Stimulated activated CD4-positive, alpha-beta T cell treated with anti-CD3 and anti-CD28 coated beads, TNF-alpha, amount 100 ng/mL, for 4 hours (primary cell): ENCODE data around the gene MRGPRX2.

Experiments used
- DNase-seq, 3 experiments: peaks; one replicate each; pipeline ENCODE4 v3.0.0-alpha.2; 2020; ENCODE audit warnings: low read depth in 3 of 3

Gene MRGPRX2

DNA sequence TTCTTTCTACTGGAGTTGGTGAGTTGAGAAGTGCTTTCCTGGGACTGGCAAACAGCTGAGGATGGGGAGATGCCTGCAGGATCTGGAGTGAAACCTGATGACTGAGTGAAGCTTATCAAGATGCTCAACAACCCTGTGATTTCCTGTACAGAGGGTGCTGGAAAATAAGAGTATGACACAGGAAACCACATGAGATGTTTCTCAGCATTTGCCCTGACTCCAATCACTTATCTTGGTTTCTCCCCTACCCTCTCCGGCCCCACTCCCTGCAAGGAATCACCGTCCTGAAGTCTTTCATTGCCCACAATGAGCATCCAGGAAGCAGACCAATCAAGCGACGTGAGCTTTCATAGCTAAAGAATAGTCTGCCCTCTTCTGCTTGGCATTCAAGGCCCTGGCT lies at the start of gene MRGPRX2:
MRGPRX2 (minus strand) TSS at position 89 of the 400 bp plus-strand sequence. CDS start 4,315 bp downstream, outside the sequence.
- DNase-seq: no peak

DNA sequence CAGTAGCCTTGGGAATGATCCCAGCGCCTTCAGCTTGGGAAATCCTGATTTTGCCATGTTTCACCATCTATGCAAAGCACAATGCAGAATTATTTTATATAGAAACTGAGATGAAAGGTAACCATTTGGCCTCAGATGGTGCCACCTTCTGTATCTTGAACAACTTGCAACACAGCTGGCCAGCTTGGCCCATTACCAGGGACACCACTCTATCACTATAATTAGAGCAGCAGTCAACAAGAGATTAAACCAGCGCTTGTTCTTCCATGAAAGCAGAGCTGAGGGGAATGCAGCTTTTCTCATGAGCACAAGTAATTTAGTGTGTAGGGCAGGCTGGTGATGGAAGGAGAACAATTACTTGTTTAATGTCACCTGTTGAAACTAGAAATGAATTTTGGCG lies 49.8 kb upstream of the MRGPRX2 start:
- no peak for DNase-seq

DNA sequence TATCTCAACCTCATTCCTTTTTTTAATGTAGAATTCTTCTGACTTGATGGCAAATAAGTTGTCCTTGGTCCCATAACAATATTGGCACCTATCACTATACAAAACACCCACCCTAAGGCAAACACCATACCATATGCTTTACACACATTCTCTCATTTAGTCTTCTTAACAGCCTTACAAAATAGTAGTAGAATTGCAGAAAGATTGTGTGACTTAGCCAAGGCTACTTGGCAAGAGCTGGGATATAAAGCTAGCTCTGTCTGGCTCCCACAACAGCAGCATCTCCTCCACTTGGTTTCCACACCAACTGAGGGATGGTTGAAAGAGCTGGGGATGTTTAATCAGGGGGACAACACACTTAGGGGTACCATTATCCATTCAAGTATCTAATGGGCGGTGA lies 46.6 kb upstream of the MRGPRX2 start:
- no peak for DNase-seq

DNA sequence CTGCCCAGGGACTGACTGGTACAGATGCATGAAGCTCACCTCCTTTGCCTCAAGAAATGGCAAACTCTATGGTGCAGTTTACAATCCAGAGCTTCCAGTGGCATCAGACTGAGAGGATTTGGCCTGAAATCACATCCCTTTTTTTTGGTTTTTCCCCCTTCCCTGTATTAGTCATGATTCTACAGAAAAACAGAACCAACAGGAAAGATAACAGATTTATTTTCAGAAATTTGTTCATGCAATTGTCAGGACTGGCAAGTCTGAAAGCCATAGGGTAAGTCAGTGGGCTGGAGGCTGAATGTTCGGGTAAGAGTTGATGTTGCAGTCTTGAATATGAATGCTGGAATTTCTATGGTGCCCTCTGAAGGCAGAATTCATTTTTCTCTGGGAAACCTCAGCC lies 44.5 kb upstream of the MRGPRX2 start:
- DNase-seq: no peak

DNA sequence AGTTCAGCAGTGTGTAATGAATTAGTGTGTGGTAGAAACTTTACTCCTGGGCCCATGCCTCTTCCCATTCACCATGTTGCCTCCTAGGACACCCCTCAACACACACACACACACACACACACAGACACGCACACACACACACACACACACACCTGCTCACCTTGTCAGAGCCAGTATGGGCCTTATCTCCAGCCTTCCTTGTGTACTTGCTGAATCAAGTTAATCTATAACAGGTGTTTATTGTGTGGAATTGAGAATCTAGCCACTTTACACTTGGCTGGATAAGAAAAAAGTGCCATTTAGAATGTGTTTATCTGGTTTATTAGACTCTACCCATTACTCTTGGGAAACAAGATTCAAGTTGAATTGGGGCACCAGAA lies 42.0 kb upstream of the MRGPRX2 start:
- no peak for DNase-seq

DNA sequence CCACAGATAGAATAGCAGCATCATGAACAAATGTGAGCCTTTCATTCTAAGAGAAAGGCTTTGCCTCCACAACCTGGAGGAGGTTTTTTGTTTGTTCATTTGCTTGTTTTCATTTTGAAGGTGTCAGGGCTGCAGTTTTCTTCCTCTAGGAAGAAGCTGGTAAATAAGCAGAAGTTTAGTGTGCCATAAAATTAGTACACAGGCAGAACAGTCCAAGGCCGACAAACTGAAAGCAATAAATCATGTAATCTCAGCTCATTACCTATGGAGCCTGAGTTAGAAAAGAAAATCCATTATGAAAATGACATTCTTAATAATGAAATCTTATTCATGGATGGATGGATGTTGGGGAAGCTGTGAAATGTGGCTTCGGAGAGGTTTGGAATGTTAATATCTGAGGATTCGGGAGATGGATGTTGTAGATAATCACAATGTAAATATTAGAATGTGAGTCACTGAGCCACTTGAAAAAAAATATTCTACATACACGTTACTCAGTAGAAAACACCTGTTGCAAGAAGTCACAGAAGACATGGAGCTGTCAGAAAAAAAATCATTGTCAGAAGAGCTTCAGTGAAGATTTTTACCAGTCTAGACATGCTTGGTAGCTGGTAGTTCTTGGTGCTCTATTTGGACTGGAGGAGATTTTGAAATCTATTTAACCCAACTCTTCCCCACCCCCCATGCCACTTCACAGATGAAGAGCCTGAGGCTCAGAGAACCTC lies 41.4 kb upstream of the MRGPRX2 start:
- DNase-seq: no peak

DNA sequence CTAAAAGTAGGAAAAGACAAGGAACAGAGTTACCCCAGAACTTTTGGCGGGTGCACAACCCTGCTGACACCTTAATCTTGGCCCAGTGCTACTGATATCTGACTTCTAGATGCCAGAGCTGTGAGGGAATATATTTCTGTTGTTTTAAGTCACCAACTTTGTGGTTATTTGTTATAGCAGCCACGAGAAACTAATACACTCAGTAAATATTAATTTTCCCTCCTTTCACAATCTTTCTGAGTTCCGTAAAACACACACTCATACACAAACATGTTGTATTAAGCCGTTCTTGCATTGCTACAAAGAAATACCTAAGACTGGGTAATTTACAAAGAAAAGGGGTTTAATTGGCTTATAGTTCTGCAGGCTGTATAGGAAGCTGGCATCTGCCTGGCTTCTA lies 40.4 kb upstream of the MRGPRX2 start:
- DNase-seq: no peak

DNA sequence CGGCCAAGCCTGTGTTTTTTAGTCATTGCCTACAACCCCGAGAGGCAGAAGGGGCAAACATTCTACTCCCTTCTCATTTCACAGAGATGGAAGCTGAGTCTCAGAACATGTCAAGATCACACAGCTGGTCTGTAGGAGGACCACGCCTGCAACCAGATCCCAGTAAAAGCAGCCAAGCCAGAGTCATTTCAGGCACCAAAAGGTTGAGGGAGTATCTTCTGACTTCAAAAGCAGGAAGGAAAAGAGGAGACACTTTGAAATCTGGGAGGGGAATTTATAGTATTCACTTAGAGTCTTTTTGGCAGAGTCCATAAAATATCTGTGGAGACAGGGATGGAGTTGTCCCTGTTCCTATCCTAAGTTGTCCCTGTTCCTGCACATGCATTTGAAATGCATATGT lies 38.6 kb upstream of the MRGPRX2 start:
- no peak for DNase-seq

DNA sequence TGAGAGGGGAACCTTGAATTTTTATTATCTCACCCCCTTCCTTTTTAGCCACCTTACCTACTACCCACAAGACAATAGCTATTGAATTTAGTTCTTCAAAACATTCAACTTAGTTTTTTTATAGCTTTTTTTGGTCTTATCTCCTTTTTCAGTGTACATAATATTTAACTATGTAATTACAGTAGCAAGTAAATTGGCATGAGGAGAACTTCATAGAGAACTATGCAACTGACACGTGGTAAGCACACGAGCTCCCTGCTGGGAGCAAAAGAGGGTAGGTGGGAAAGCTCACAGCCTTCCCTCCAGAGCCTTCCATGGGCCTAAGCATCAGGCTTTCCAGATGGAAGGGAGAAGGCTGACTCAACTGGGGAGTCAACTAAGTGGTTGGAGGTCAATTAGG lies 34.3 kb upstream of the MRGPRX2 start:
- no peak for DNase-seq

DNA sequence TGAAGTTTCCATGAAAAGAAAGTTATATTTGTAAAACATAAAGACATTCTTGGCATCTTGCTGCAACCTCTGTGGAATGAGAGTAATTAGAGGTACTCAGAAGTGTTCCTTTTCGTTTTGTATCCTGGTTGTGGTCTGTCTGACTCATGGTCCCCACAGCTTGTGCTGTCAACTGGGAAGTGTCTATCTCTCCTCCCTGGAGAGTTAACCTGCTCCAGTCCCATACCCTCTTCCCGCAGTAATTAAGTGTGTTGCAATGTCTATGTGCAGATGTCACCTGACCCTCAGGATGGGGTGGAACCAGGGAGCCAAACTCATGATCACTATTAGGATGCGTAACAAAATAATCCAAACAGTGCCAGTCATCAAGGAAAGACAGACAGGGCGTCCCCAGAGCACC lies 33.5 kb upstream of the MRGPRX2 start:
- DNase-seq: no peak

DNA sequence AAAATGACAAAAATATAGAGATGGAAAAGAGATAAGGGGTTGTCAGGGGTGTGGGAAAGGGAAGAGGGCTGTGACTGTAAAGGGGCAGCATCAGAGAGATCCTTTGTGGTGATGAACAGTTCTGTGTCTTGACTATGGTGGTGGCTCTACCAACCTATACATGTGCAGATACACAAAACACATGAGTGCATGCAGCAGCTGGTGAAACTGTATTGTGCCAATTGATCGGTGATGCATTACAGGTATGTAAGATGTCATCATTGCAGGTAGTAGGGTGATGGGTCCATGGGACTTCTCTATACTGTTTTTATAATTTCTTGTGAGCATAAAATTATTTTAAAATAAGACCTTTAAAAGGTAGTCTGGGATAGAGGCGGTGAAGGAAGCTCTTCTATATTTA lies 32.3 kb upstream of the MRGPRX2 start:
- no peak for DNase-seq

DNA sequence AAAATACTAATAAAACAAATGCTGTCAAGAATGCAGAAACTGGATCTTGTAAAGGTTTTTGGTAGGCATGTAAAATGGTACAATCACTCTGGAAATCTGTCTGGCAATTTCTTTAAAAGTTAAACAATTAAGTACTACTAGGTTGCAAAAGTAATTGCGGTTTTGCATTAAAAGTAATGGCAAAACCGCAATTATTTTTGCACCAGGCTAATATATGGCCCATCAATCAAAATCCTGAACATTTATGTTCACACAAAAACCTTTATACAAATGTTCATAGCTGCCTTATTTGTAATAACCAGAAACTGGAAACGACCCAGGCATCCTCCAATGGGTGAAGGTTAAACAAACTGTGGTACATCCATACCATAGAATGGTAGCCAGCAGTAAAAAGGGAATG lies 31.8 kb upstream of the MRGPRX2 start:
- no peak for DNase-seq

DNA sequence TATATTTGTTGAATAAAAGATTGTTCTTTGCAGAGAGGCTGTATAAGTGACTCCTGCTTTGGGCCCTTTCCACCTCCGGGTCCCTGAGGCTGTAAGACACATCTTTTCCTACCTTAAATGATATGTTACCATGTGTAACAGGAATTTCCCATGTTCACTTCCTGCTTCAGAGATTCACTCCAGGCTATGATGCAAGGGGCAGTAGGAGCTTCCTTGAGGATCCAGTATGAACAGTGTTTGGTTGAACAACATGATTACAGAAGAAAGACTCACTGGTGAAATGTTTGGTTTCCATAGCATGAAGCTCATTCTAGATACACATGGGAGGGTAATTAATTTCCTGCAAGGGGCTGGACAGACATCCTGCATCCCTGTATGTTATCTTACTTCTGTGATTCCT lies 30.8 kb upstream of the MRGPRX2 start:
- DNase-seq: no peak

DNA sequence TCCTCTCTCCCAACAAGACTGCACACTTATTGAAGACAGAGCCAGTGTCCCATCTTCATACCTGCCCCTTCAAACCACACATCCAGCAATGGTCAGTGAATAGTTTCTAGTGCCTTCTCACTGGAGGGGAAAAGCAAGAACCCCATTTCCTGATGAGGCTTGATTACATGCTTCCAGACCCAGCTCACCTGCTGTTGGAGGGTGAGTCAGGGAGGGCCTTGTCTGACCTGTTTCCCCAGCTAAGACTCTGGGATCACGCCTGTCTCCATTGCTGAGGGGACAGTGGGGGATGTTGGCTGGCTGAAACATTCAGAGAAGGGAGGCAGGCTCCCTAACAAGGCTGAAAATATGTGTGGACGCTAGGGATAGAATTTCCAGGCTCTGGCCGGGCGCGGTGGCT lies 28.9 kb upstream of the MRGPRX2 start:
- no peak for DNase-seq

DNA sequence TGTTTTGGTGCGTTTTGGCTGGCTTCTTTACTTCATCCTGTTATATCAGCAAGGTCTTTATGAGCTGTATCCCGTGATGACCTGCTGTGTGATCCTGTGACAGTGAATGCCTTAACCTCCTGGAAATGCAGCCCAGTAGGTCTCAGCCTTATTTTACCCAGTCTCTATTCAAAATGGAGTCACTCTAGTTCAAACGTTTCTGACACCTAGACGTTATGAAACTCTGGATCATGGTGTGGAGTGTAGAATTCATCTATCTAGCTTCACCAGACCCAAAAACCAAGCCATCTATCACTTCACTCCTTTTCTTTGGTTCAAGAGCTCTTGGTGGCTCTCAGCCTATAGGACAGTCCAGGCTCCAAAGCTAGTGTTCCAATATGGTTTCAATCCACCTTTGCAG lies 28.3 kb upstream of the MRGPRX2 start:
- DNase-seq: no peak

DNA sequence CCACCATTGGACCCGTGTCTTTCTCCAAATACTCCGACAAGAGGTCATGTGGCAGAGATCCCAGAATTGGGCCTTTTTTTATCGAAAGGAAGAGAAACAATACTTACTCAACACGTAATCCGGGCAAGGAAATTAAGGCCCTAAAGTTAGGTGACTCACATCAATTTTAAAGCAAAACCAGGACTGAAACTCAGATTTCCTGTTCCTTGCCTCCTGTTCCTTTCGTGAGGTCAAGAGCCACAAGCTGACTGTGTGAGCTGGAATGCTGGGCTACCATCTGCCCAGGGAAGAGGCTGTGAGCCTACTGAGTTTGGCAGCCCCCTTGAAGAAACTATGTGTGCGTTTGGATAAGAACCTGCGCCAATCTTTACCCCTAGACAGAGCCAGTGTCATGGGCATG lies 27.1 kb upstream of the MRGPRX2 start:
- no peak for DNase-seq

DNA sequence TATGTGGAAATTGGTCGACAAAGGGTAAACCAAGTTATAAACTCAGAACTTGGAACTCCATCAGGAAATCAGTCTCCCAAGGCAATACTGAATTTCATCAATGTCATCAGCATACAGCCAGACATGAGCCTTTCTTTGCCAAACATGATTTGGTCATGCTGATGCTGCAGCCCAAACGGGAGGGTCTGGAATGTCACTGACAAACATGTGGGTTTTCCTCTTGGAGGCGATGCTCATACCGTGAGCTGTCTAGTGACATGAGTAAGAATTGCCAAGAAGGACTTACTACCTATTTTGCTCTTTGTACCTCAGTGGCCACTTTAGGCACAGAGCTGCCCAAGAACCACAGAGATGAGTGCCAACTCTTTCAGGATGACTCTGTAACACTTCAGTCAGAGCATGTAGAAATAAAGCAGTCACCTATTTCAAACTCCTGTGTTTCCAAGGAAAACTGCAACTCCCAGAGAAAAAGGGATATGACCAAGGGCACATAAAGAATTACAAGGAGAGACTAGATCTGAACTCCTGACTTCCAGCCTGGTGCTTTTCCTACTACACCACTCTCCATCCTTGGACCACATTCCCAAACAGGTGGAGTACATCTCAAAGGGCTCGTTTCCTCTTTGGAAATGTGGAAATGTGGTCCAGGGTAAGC lies 24.3 kb upstream of the MRGPRX2 start:
- DNase-seq: no peak

DNA sequence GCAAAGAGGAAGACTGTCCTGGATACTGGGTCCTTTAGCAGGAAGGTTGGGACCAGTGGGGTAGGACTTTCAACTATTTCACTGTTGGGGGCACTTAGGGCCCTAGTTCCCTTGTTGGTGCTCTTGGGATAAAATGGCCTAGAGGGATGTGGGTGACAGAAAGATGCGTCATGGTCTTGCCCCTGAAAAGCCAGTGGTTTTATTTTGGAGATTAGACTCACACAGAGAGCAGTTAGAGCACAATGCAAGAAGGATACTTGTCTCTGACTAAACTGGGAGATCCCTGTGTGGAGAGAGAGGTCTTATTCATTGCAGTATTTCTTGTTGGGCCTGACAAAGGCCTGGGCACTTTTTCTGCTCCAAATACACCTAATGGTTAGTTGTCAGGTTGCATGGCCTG lies 22.6 kb upstream of the MRGPRX2 start:
- no peak for DNase-seq

DNA sequence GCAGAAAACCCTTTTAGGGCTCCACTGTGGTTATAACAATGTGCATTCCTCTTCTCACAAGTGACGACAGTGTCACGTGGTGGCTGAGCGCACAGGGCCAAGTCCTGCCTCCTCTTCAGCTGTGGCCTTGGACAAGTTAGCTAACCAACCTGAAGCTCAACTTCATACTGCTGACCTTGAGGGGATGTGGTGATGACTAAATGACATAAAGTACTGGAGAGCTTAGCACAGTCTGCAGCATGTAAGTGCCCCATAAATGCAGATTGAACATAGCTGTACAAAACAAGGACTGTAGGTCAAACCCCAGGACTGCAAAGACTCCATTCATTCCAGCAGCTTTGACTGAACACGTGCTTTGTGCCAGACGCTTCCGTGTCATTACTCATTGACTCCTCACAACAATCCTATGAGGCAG lies 20.1 kb upstream of the MRGPRX2 start:
- DNase-seq: no peak

DNA sequence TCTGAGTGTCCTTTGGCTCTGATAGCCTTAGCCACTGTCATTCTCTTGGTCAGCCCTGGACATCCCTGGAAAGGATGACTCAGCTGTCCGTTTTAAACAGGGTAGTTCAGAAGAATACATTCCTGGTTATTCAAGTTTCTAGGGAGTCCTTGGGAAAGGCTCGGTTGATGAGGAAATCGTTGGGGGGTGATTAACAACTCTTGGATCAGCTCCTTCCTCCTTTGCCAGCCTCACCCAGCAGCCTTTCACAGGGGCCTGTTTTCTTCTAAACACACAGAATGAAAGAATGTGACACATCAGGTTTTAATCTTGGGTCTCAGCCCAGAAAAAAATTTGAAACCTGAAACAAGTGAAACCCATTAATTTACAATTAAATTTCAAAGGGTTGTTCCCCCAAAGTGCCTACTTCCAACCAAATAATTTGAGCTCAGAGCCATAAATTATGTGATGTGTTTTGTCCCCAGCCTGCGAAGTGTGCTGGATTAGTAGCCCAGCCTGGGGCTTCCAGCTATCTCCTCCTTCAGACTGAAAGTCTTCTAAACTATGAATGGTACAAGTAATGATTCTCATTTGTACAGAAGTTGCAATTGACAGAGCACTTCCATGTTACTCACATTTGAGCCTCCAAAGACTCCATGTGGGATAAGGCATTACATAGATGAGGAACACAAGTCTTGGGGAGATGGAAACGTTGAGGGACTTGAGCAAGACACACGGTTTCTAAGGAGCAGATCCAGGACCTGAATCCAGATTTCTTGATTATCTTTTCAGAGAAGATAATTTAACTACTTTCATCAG lies 19.3 kb upstream of the MRGPRX2 start:
- no peak for DNase-seq

DNA sequence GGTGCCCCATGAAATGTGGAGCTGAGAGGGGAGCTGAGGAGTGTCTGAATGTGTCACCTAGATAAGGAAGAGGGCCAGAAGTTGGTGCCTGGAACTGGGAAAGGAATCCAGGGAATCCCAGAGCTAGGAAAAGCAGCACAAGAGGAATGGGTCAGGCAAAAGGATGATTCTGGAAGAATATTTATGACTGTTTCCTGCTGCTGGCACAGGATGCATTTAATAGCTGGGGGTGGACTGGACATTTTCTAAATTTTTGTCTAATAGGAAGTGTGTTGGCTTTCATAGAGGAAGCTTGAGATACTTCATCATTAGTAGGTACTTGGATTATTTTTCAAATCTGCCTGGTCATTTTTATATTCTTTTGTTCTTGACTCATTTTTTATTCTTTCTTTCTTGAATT lies 17.4 kb upstream of the MRGPRX2 start:
- DNase-seq: no peak

DNA sequence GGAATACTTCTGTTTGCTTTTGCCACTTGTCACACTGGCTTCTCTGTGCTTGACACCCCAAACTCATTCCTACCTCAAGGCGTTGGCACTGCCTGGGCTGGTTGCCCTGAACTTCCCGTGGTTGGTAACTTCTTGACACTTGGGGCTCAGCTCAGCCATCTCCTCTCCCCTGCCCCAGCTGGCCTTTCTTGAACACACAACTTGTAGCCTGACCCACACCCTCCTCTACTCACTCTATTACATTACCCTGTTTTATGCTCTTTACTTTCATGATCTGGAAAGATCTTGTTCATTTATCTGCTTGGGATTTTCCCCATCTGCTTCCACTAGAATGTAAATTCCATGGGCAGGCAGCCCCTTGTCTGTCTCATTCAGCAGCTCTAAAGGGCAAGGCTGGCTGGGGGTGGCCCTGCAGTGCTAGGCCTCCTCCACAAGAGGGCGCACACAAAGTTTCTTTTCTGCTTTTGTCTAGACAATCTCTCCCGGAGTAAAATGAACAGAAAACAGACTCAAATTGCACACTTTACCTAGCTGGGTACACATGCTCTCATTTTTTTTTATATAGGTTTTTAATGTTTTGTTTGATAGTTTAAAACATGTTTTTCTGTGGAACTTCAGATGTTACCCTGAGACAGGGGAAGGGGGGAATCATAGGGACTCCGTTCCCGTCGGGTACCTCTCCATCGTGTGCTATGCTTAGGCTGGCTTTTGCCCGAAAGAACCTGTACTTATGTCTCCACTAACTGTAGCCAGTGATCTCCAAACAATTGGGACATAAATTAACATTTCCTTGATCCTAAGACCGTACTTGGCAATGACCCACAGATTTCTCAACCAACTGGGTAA lies 16.4 kb upstream of the MRGPRX2 start:
- peak; percentile 7 to 23 (median 21) for DNase-seq
